Keratinocyte (primary cell): ENCODE measurements around the gene GCFC2.

ENCODE experiments used
- CTCF ChIP-seq, 3 experiments: IDR thresholded peaks in 1 of 3; conservative IDR thresholded peaks in 1 of 3; optimal IDR thresholded peaks in 1 of 3; 2 replicates in 2 of 3; 3 replicates in 1 of 3; pipeline versions ENCODE3 to v1.5.1; 2011; ENCODE audit warnings: low read length in 3 of 3, mild to moderate bottlenecking in 3 of 3, moderate library complexity in 2 of 3, control low read depth in 1 of 3, inconsistent platforms in 1 of 3; ENCODE audit not compliant: insufficient read depth in 2 of 3; ENCODE audit errors: extremely low read depth in 1 of 3
- EZH2 ChIP-seq: IDR thresholded peaks from one replicate; pipeline ENCODE4 v1.6.1; 2012; ENCODE audit warnings: inconsistent platforms, mild to moderate bottlenecking, low read length, moderate library complexity

- TF ChIP-seq EZH2 = no peak
- TF ChIP-seq CTCF (optimal IDR thresholded peaks at IDR 0.05 in 1 of 3, IDR thresholded peaks at IDR 0.05 in 1 of 3, conservative IDR thresholded peaks at IDR 0.05 in 1 of 3; ENCODE audit: extremely low read depth in 1 of 3, insufficient read depth in 2 of 3, low read length in 3 of 3) = peak in 2 of 3 experiments; percentile 13 to 17
These were observed 19.1 kb upstream of the GCFC2 start for GRCh38 chr2:75729861-75730260.
